HG03457 (cell line): ENCODE measurements around the gene CGN.

Experiments
- ATAC-seq: cut with Tn5 transposase; IDR thresholded peaks from one replicate; pipeline ENCODE4 v1.9.1; 2021; ENCODE audit warnings: moderate number of reproducible peaks; ENCODE audit not compliant: unreplicated experiment

CGN gene

GRCh38 chr1:151585622-151586021 lies 74.4 kb downstream of the CGN start:
- no peak for ATAC-seq
